ENCODE data around the gene DIP2C.

Gene DIP2C

DNA sequence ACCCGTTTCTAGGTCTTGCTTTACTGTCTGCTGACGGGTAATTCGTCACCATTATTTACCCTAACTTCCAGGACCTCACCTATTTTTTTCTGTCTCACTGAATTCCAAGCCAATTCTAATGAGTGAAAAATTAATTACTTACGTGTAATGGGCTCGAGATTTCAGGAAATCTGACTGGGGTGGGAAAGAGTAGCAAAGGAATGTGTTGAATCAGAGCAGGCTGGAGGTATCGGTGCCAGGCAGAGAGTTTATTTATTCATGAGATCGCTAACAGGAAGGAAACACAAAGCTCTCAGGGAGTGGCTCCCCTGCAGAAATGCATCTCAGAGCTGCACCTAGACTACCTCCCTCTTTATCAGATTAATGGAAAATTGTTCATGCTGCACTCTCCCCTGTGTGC is 4.0 kb upstream of the DIP2C start:
- H3K36me3 ChIP-seq: no peaks in the 10 kb centered on the region
- TF ChIP-seq, protein P1, sequence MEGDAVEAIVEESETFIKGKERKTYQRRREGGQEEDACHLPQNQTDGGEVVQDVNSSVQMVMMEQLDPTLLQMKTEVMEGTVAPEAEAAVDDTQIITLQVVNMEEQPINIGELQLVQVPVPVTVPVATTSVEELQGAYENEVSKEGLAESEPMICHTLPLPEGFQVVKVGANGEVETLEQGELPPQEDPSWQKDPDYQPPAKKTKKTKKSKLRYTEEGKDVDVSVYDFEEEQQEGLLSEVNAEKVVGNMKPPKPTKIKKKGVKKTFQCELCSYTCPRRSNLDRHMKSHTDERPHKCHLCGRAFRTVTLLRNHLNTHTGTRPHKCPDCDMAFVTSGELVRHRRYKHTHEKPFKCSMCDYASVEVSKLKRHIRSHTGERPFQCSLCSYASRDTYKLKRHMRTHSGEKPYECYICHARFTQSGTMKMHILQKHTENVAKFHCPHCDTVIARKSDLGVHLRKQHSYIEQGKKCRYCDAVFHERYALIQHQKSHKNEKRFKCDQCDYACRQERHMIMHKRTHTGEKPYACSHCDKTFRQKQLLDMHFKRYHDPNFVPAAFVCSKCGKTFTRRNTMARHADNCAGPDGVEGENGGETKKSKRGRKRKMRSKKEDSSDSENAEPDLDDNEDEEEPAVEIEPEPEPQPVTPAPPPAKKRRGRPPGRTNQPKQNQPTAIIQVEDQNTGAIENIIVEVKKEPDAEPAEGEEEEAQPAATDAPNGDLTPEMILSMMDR (IDR thresholded peaks at IDR 0.05; ENCODE audit: low read depth, low read length): no peak
- H3K27me3 ChIP-seq (ENCODE audit: insufficient read depth, low read depth, severe bottlenecking): no peaks in the 10 kb centered on the region
- H3K4me3 ChIP-seq (ENCODE audit: low read depth, low read length): no peak overlapping the region
- H3K27ac ChIP-seq: no peak overlapping the region
- no peaks in the 10 kb centered on the region for H3K9me3 ChIP-seq (ENCODE audit: severe bottlenecking)
- DNase-seq: no peak

DNA sequence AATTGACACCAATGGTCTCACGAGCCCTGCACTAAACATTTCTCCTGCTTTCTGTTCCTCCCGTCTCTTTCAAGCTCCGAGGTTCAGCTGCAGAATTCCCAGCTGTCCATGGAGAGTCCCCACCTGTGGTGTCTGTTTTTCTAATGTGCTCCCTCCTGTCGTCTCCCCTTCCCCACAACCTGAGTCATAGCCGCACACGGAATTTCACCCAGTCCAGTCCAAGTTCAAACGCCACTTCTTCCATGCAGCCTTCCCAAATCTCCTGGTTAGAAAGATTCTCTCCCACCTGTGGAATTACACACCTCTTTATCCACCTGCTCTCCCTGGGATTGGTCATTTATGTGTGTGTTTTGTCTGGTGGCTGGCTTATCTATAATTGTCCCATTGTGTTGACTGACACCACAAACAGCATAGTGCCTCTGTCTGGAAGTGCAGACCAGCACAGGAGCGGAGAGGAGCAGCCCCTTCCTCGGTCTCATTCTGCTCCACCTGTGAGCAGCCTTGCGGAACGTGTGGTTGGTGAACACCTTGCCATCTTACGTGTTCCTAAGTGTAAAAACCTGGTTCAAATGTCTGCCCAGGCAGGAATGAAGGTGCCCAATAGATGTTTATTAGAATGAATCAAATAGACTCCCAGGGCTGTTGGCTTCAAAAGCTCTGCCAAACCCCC is 3.3 kb upstream of the DIP2C start:
- H3K36me3 ChIP-seq: no peaks in the 10 kb centered on the region
- no peaks in the 10 kb centered on the region for H3K27me3 ChIP-seq (ENCODE audit: insufficient read depth, low read depth, severe bottlenecking)
- DNase-seq: no peak
- no peak overlapping the region for H3K4me3 ChIP-seq (ENCODE audit: low read depth, low read length)
- no peak overlapping the region for H3K27ac ChIP-seq
- no peaks in the 10 kb centered on the region for H3K9me3 ChIP-seq (ENCODE audit: severe bottlenecking)
- TF ChIP-seq, protein P1 (IDR thresholded peaks at IDR 0.05; ENCODE audit: low read depth, low read length): no peak

DNA sequence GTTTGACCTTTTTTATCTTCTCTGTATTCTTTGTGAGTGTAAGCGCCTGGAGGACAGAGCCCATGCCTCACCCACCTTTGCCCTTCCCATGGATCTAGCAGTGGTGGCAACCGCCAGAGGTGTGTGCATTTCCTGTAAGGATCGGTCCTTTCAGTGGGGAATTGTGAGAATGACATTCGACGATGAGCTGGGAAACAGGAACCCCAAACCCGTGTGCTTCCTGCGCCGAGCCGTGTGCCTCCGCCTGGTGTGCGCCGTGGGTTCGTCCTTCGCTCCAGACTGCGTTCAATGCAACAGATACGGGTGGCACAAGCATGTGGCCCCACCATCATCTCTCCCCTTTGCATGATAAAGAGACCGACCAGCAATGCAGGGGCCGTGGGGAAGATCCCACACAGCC is 1.7 kb upstream of the DIP2C start:
- Histone ChIP-seq H3K4me3 (ENCODE audit: low read depth, low read length) (no peak overlapping the region), H3K27me3 (ENCODE audit: insufficient read depth, low read depth, severe bottlenecking) (no peaks in the 10 kb centered on the region)

DNA sequence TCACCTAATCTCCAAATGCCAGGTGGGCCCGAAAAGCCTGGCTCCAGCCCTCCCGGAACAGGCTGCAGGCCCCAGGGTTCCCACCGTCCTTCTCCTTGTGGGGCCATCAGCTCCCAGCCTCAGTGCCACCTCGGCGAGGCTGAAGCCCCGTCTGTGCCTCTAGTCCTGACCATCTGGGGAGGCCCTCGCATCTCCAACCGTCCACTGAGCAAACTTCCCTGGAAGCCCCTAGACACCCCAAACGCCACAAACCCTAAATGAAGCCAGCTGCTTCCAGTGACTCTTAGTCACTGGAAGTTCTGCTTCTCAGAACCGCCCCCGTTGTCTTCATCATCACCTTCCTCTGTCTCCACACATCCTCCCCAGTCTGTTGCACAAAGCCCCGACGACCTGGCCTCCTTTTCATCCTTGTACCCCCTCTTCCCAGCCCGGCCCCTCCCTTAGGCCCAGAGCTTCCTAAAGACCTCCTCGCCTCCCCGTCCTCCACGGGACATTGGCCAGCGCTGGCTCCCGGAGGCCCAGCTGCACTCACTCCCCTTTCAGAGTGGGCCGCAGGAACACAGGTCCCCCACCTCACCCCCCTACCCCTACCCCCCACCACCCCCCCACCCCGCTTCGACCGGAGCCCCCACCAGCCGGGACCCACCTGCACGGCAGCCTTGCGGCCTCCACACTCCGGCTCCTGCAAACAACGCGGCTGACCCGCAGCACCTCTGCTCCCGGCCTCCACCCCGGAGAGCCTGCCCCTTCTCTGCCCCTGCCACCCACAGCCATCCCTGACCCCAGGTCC is 1.1 kb upstream of the DIP2C start:
- H3K36me3 ChIP-seq: no peaks in the 10 kb centered on the region
- no peaks in the 10 kb centered on the region for H3K27me3 ChIP-seq (ENCODE audit: insufficient read depth, low read depth, severe bottlenecking)
- H3K9me3 ChIP-seq (ENCODE audit: severe bottlenecking): no peaks in the 10 kb centered on the region
- H3K27ac ChIP-seq: peak overlapping the region; percentile 68; the same call in 1 of the 2 replicates
- TF ChIP-seq, protein P1 (IDR thresholded peaks at IDR 0.05; ENCODE audit: low read depth, low read length): no peak
- DNase-seq: no peak
- H3K4me3 ChIP-seq (ENCODE audit: low read depth, low read length): peak overlapping the region; percentile 71

More for the DNA sequence above, 1.7 kb upstream of the DIP2C start:
- DNase-seq: no peak
- no peaks in the 10 kb centered on the region for H3K36me3 ChIP-seq
- no peak overlapping the region for H3K27ac ChIP-seq
- no peaks in the 10 kb centered on the region for H3K9me3 ChIP-seq (ENCODE audit: severe bottlenecking)
- TF ChIP-seq, protein P1 (IDR thresholded peaks at IDR 0.05; ENCODE audit: low read depth, low read length): no peak

DNA sequence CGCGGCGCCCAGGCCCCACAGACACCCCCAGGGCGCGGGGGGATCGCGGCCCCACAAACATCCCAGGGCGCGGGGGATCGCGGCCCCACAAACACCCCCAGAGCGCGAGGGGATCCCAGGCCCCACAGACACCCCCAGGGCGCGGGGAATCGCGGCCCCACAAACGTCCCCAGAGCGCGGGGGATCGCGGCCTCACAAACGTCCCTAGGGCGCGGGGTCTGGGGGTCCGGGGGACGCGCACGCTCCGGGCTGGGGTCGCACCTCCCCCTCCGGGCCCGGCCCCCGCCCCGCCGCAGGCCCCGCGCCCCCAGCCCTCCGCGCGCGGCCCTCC is 382 bp downstream of the DIP2C start:
- Histone ChIP-seq H3K27ac (peak overlapping the region; percentile 79), H3K9me3 (ENCODE audit: severe bottlenecking) (no peaks in the 10 kb centered on the region), H3K27me3 (ENCODE audit: insufficient read depth, low read depth, severe bottlenecking) (no peaks in the 10 kb centered on the region), H3K36me3 (no peaks in the 10 kb centered on the region), H3K4me3 (ENCODE audit: low read depth, low read length) (peak overlapping the region; percentile 78)
- DNase-seq: no peak
- TF ChIP-seq, protein P1 (IDR thresholded peaks at IDR 0.05; ENCODE audit: low read depth, low read length): no peak

Measured in WERI-Rb-1 (cell line).